HG02852 (cell line): ENCODE data around the gene OR6C4.
"Not testable (repeated sequence)": the region's sequence is repeated elsewhere in the genome, so short reads cannot be mapped to it uniquely, and the experiment has no call there.

Source experiments
- ATAC-seq: cut with Tn5 transposase; IDR thresholded peaks from one replicate; pipeline ENCODE4 v1.9.1; 2021; ENCODE audit warnings: mild to moderate bottlenecking, moderate library complexity; ENCODE audit not compliant: unreplicated experiment

The OR6C4 gene

DNA sequence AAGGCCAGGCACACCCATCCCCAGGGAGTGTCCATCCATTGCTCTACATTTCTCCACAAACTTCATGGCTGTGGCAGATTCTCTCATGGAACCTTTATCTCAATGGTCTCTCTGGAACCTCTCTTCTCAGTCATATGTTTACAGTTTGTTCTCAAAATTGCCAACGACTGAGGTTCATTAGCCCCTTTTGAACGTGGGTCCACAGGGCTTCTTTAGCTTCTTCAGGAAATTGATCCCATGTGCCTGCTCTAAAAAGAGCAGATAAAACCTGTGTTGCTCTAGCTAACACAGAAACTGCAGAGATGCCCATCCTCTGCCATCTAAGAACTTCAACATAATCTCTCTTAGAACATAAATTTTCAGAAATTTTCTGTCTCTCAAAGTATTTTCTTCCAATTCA lies at the start of gene OR6C4:
OR6C4 (plus strand) TSS at position 301 of the 400 bp plus-strand sequence. CDS start 1,625 bp downstream, outside the sequence.
- no peak for ATAC-seq

DNA sequence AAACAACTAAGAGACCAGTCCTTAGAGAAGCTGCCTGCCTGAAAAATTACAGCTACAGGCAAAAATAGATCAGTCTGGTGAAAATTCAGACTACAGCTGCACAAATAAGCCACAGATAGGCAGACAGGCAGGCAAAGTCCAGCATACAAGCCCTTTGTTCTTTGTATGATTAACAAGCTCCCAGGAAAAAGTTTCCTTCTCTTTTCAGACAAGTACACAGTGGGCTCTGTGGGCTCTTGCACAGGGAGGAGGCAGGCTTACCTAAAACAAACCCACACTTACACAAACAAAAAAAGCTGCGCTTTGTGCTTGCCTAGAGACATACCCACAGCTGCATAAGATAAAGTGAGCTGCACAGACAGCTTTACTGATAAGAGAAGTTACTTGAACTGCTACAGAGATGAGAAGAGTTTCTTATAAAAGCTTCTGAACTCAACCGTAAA lies 49.6 kb upstream of the OR6C4 start:
- ATAC-seq, result no peak

DNA sequence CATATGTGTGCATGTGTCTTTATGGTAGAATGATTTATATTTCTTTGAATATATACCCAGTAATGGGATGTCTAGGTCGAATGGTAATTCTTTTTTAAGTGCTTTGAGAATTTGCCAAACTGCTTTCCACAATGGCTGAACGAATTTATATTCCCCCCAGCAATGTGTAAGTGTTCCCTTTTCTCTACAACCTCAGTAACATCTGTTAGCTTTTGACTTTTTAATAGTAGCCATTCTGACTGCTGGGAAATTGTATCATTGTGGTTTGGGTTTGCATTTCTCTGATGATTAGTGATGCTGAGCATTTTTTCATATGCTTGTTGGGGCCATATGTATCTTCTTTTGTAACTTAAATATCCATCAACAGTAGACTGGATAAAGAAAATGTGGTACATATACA lies 47.8 kb upstream of the OR6C4 start:
- no peak for ATAC-seq

GRCh38 chr12:55515696-55516095 lies 33.7 kb upstream of the OR6C4 start:
- no peak for ATAC-seq

- no peak for ATAC-seq
Measured at GRCh38 chr12:55516391-55516790, 33.0 kb upstream of the OR6C4 start.

DNA sequence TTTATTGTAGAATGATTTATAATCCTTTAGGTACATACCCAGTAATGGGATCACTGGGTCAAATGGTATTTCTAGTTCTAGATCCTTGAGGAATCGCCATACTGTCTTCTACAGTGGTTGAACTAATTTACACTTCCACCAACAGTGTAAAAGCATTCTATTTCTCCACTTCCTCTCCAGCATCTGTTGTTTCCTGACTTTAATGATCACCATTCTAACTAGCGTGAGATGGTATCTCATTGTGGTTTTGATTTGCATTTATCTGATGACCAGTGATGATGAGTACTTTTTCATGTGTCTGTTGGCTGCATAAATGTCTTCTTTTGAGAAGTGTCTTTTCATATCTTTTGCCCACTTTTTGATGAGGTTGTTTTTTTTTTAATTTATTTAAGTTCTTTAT lies 1.2 kb upstream of the OR6C4 start:
- not testable (repeated sequence) for ATAC-seq

GRCh38 chr12:55548756-55549155 lies 646 bp upstream of the OR6C4 start:
- ATAC-seq, result no peak

GRCh38 chr12:55554296-55554695 lies 4.9 kb downstream of the OR6C4 start:
- no peak for ATAC-seq

DNA sequence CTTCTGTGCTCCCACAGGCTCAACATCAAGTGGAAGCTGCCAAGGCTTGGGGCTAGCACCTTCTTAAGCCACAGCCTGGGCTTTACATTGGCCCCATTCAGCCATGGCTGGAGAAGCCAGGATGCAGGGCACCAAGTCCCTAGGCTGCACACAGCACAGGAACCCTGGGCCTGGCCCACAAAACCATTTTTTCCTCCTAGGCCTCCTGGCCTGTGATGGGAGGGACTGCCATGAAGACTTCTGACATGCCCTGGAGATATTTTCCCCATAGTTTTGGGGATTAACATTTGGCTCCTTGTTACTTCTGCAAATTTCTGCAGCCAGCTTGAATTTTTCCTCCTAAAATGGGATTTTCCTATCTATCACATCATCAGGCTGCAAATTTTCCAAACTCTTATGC lies 20.7 kb downstream of the OR6C4 start:
- not testable (repeated sequence) for ATAC-seq

DNA sequence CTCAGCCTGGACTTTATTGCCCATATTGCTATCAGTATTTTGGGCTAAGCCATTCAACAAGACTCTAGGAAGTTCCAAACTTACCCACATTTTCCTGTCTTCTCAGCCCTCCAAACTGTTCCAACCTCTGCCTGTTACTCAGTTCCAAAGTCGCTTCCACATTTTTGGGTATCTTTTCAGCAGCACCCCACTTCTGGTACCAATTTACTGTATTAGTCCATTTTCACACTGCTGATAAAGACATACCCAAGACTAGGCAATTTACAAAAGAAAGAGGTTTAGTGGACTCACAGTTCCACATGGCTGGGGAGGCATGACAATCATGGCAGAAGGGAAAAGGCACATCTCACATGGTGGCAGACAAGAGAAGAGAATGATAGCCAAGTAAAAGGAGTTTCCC lies 21.3 kb downstream of the OR6C4 start:
- not testable (repeated sequence) for ATAC-seq

GRCh38 chr12:55572168-55572567 lies 22.8 kb downstream of the OR6C4 start, which contains the start of gene OR2AP1:
OR2AP1 (plus strand) TSS chr12:55572468; CDS start chr12:55574415, 1,947 bp downstream.
- no peak for ATAC-seq

GRCh38 chr12:55582066-55582465 lies 32.7 kb downstream of the OR6C4 start:
- ATAC-seq, result no peak

GRCh38 chr12:55585817-55586216 lies 36.4 kb downstream of the OR6C4 start:
- ATAC-seq, result no peak

DNA sequence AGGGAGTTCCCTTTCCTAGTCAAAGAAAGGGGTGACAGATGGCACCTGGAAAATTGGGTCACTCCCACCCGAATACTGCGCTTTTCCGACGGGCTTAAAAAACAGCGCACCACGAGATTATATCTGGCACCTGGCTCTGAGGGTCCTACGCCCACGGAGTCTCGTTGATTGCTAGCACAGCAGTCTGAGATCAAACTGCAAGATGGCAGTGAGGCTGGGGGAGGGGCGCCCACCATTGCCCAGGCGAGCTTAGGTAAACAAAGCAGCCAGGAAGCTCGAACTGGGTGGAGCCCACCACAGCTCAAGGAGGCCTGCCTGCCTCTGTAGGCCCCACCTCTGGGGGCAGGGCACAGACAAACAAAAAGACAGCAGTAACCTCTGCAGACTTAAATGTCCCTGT lies 40.8 kb downstream of the OR6C4 start:
- not testable (repeated sequence) for ATAC-seq
